Fibroblast of the aortic adventitia (primary cell): ENCODE data around the gene PDE6D. TPM values are rescaled to one million over a fixed set of nuclear protein-coding genes. Genes with fewer than 3 reads are reported as not detected.

ENCODE experiments used
- DNase-seq: peaks from one replicate; pipeline ENCODE4 v3.0.0-alpha.2; 2010; ENCODE audit warnings: low read depth
- H3K4me3 ChIP-seq: 2 replicates; pipeline ENCODE4 v1.5.1; 2011; ENCODE audit warnings: low read depth, mild to moderate bottlenecking, control low read depth, low read length, moderate library complexity
- CTCF ChIP-seq: IDR thresholded peaks from 2 replicates; pipeline ENCODE4 v1.5.1; 2011; ENCODE audit warnings: mild to moderate bottlenecking, low read length, control low read depth, inconsistent platforms; ENCODE audit not compliant: insufficient read depth
- total RNA-seq: library from RNA; depleted of rRNA; stranded (reverse); fragments of >200 nt; gene quantifications from 2 replicates; pipeline ENCODE4 v1.2.3, GENCODE V29; 2012; ENCODE audit warnings: low replicate concordance

PDE6D gene
- total RNA-seq, 1 donor: 30.6 TPM

GRCh38 chr2:231701456-231702373, 79.4 kb downstream of the PDE6D start:
- no peak for TF ChIP-seq CTCF
- peak; percentile 72 for DNase-seq
- H3K4me3 ChIP-seq: no peak overlapping the region

GRCh38 chr2:231699006-231699405, 82.1 kb downstream of the PDE6D start:
- TF ChIP-seq CTCF: no peak
- peak; percentile 27 for DNase-seq
- no peak overlapping the region for H3K4me3 ChIP-seq

GRCh38 chr2:231696004-231696367, 85.1 kb downstream of the PDE6D start:
- TF ChIP-seq CTCF: no peak
- peak; percentile 78 for DNase-seq
- no peak overlapping the region for H3K4me3 ChIP-seq

- H3K4me3 ChIP-seq: no peak overlapping the region
- TF ChIP-seq CTCF: no peak
- no peak for DNase-seq
Measured at GRCh38 chr2:231693956-231694355, 87.1 kb downstream of the PDE6D start.

GRCh38 chr2:231692847-231693246, 88.2 kb downstream of the PDE6D start:
- H3K4me3 ChIP-seq: no peak overlapping the region
- no peak for TF ChIP-seq CTCF
- no peak for DNase-seq

- no peak overlapping the region for H3K4me3 ChIP-seq
- no peak for TF ChIP-seq CTCF
- no peak for DNase-seq
Measured at GRCh38 chr2:231691251-231691772, 89.8 kb downstream of the PDE6D start.
